HG03045 (cell line): ENCODE results near the gene EEF1AKMT2.
A peak's percentile ranks its signal among the peaks of the same experiment; 100 is the strongest.
"Not testable (repeated sequence)": the region's sequence is repeated elsewhere in the genome, so short reads cannot be mapped to it uniquely, and the experiment has no call there.

ENCODE experiments used
- ATAC-seq: cut with Tn5 transposase; IDR thresholded peaks from one replicate; pipeline ENCODE4 v1.9.1; 2021; ENCODE audit warnings: mild to moderate bottlenecking, moderate library complexity; ENCODE audit not compliant: unreplicated experiment

Gene EEF1AKMT2

GRCh38 chr10:124791547-124792348 is at the start of gene EEF1AKMT2:
Gene EEF1AKMT2, minus strand, starts transcription at chr10:124791887. Its CDS starts 54 bp downstream, at chr10:124791833.
- ATAC-seq = peak; percentile 93

- no peak for ATAC-seq
These were observed 46.0 kb upstream of the EEF1AKMT2 start for GRCh38 chr10:124837687-124838086.

- ATAC-seq = no peak
These were observed 39.4 kb upstream of the EEF1AKMT2 start for GRCh38 chr10:124831116-124831515.

- no peak for ATAC-seq
These were observed 38.8 kb upstream of the EEF1AKMT2 start for GRCh38 chr10:124830445-124830844.

- no peak for ATAC-seq
These were observed 37.9 kb upstream of the EEF1AKMT2 start for GRCh38 chr10:124829447-124830115.

GRCh38 chr10:124827474-124827873 is 35.8 kb upstream of the EEF1AKMT2 start:
- no peak for ATAC-seq

- ATAC-seq = no peak
These were observed 34.6 kb upstream of the EEF1AKMT2 start for GRCh38 chr10:124826262-124826661.

GRCh38 chr10:124825702-124826101 is 34.0 kb upstream of the EEF1AKMT2 start:
- no peak for ATAC-seq

GRCh38 chr10:124824932-124825331 is 33.2 kb upstream of the EEF1AKMT2 start:
- ATAC-seq = not testable (repeated sequence)

GRCh38 chr10:124824507-124824906 is 32.8 kb upstream of the EEF1AKMT2 start:
- no peak for ATAC-seq

GRCh38 chr10:124821520-124821919 is 29.8 kb upstream of the EEF1AKMT2 start:
- no peak for ATAC-seq

GRCh38 chr10:124820121-124820520 is 28.4 kb upstream of the EEF1AKMT2 start:
- no peak for ATAC-seq

GRCh38 chr10:124802313-124802675 is 10.6 kb upstream of the EEF1AKMT2 start:
- peak; percentile 42 for ATAC-seq

GRCh38 chr10:124799211-124799610 is 7.5 kb upstream of the EEF1AKMT2 start:
- ATAC-seq = no peak

- no peak for ATAC-seq
These were observed 7.1 kb upstream of the EEF1AKMT2 start for GRCh38 chr10:124798781-124799180.

- no peak for ATAC-seq
These were observed 6.7 kb upstream of the EEF1AKMT2 start for GRCh38 chr10:124798364-124798763.

GRCh38 chr10:124792998-124793352 is 1.3 kb upstream of the EEF1AKMT2 start:
- no peak for ATAC-seq

GRCh38 chr10:124782900-124783299 is 8.8 kb downstream of the EEF1AKMT2 start:
- ATAC-seq = not testable (repeated sequence)

- no peak for ATAC-seq
These were observed 22.9 kb downstream of the EEF1AKMT2 start for GRCh38 chr10:124768791-124769190.

GRCh38 chr10:124765256-124765655 is 26.4 kb downstream of the EEF1AKMT2 start:
- ATAC-seq = no peak

GRCh38 chr10:124763267-124763666 is 28.4 kb downstream of the EEF1AKMT2 start:
- ATAC-seq = no peak

GRCh38 chr10:124762281-124762680 is 29.4 kb downstream of the EEF1AKMT2 start:
- no peak for ATAC-seq
